Measurements from ENCODE around the gene VANGL2. TPM values are rescaled to one million over a fixed set of nuclear protein-coding genes. Genes with fewer than 3 reads are reported as not detected.
"Not testable (repeated sequence)": the region's sequence is repeated elsewhere in the genome, so short reads cannot be mapped to it uniquely, and the experiment has no call there.

VANGL2 gene
- total RNA-seq, 1 experiment from 2014 or later: 3.4 TPM

DNA sequence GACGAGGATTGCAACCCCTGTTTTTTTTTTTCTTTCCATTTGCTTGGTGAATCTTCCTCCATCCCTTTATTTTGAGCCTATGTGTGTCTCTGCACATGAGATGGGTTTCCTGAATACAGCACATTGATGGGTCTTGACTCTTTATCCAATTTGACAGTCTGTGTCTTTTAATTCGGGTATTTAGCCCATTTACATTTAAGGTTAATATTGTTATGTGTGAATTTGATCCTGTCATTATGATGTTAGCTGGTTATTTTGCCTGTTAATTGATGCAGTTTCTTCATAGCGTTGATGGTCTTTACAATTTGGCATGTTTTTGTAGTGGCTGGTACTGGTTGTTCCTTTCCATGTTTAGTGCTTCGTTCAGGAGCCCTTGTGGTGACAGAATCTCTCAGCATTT, 12.0 kb upstream of the VANGL2 start:
- DNase-seq; BruUV-seq (replicated peaks); H3K27ac Mint-ChIP-seq (ENCODE audit: unreplicated experiment); H3K9me3 Mint-ChIP-seq (ENCODE audit: unreplicated experiment); H3K36me3 Mint-ChIP-seq (ENCODE audit: insufficient read depth, unreplicated experiment); intact Hi-C loops (cut with micrococcal nuclease; ENCODE audit: unreplicated experiment); H3K4me3 ChIP-seq (ENCODE audit: low read depth, low read length); H3K4me3 Mint-ChIP-seq (ENCODE audit: unreplicated experiment); H3K27me3 ChIP-seq (replicated peaks; ENCODE audit: control insufficient read depth, insufficient read depth, low read length); H3K4me1 ChIP-seq; H3K4me1 Mint-ChIP-seq (ENCODE audit: low read depth, unreplicated experiment); POLR2A ChIA-PET; H3K9me3 ChIP-seq; CTCF ChIA-PET; H3K27me3 Mint-ChIP-seq (ENCODE audit: insufficient read depth, unreplicated experiment); H3K36me3 ChIP-seq (ENCODE audit: control insufficient read depth, insufficient read depth, low read length): not testable (repeated sequence)

DNA sequence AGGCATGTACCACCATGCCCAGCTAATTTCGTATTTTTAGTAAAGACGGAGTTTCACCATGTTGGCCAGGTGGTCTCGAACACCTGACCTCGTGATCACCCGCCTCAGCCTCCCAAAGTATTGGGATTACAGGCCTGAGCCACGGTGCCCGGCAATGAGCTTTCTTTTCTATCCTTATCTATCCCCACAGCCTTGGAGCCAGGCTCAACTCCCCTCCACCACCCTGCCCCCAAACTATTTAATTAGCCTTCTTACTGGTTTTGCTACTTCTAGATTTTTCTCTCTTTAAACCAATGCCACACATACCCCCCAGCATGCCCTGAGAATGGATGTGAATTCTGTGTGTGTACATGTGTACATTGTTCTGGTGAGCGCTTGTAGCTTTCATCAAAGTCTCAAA, 5.7 kb upstream of the VANGL2 start:
- ChIA-PET CTCF (no interaction called here), POLR2A (no interaction called here)
- H3K9me3 ChIP-seq: no peaks in the 10 kb centered on the region
- Mint-ChIP-seq H3K27me3 (ENCODE audit: insufficient read depth, unreplicated experiment) (peaks cover 6% of the 10 kb centered on the region), H3K27ac (ENCODE audit: unreplicated experiment) (no peak overlapping the region), H3K36me3 (ENCODE audit: insufficient read depth, unreplicated experiment) (no peaks in the 10 kb centered on the region), H3K4me1 (ENCODE audit: low read depth, unreplicated experiment) (no peaks in the 10 kb centered on the region), H3K9me3 (ENCODE audit: unreplicated experiment) (no peaks in the 10 kb centered on the region), H3K4me3 (ENCODE audit: unreplicated experiment) (no peak overlapping the region)
- no peak for DNase-seq
- no peaks in the 10 kb centered on the region for H3K36me3 ChIP-seq (ENCODE audit: control insufficient read depth, insufficient read depth, low read length)
- BruUV-seq (replicated peaks): no TSS peak
- no peaks in the 10 kb centered on the region for H3K4me1 ChIP-seq
- no peak for TF ChIP-seq CTCF (IDR thresholded peaks at IDR 0.05; ENCODE audit: insufficient read depth in 1 of 2, low read depth in 1 of 2, low read length in 1 of 2, severe bottlenecking in 1 of 2, unreplicated experiment in 1 of 2)
- no peak overlapping the region for H3K4me3 ChIP-seq (ENCODE audit: low read depth, low read length)
- intact Hi-C loops (cut with micrococcal nuclease; ENCODE audit: unreplicated experiment): no loop called here
- H3K27me3 ChIP-seq (replicated peaks; ENCODE audit: control insufficient read depth, insufficient read depth, low read length): no peaks in the 10 kb centered on the region

GRCh38 chr1:160397651-160398050, 2.7 kb upstream of the VANGL2 start:
- ChIA-PET POLR2A (no interaction called here), CTCF (no interaction called here)
- Mint-ChIP-seq H3K4me3 (ENCODE audit: unreplicated experiment) (no peak overlapping the region), H3K36me3 (ENCODE audit: insufficient read depth, unreplicated experiment) (no peaks in the 10 kb centered on the region), H3K9me3 (ENCODE audit: unreplicated experiment) (no peaks in the 10 kb centered on the region), H3K4me1 (ENCODE audit: low read depth, unreplicated experiment) (no peaks in the 10 kb centered on the region), H3K27me3 (ENCODE audit: insufficient read depth, unreplicated experiment) (peaks cover 6% of the 10 kb centered on the region), H3K27ac (ENCODE audit: unreplicated experiment) (no peak overlapping the region)
- no peak for DNase-seq
- Histone ChIP-seq H3K36me3 (ENCODE audit: control insufficient read depth, insufficient read depth, low read length) (no peaks in the 10 kb centered on the region), H3K4me1 (peaks cover 5% of the 10 kb centered on the region; the same call in 1 of the 2 replicates), H3K9me3 (no peaks in the 10 kb centered on the region), H3K27me3 (replicated peaks; ENCODE audit: control insufficient read depth, insufficient read depth, low read length) (no peaks in the 10 kb centered on the region), H3K4me3 (ENCODE audit: low read depth, low read length) (no peak overlapping the region)
- no peak for TF ChIP-seq CTCF (IDR thresholded peaks at IDR 0.05; ENCODE audit: insufficient read depth in 1 of 2, low read depth in 1 of 2, low read length in 1 of 2, severe bottlenecking in 1 of 2, unreplicated experiment in 1 of 2)
- no TSS peak for BruUV-seq (replicated peaks)
- intact Hi-C loops (cut with micrococcal nuclease; ENCODE audit: unreplicated experiment): no loop called here

- H3K27ac Mint-ChIP-seq (ENCODE audit: unreplicated experiment): no peak overlapping the region
Observed at GRCh38 chr1:160398823-160399222, 1.5 kb upstream of the VANGL2 start.

More at GRCh38 chr1:160398823-160399222, 1.5 kb upstream of the VANGL2 start:
- H3K4me3 ChIP-seq (ENCODE audit: low read depth, low read length): no peak overlapping the region
- Mint-ChIP-seq H3K4me1 (ENCODE audit: low read depth, unreplicated experiment) (no peaks in the 10 kb centered on the region), H3K27me3 (ENCODE audit: insufficient read depth, unreplicated experiment) (peaks cover 6% of the 10 kb centered on the region), H3K4me3 (ENCODE audit: unreplicated experiment) (peak overlapping the region; percentile 45), H3K36me3 (ENCODE audit: insufficient read depth, unreplicated experiment) (no peaks in the 10 kb centered on the region), H3K9me3 (ENCODE audit: unreplicated experiment) (no peaks in the 10 kb centered on the region)
- ChIA-PET CTCF (no interaction called here), POLR2A (no interaction called here)
- no peaks in the 10 kb centered on the region for H3K27me3 ChIP-seq (replicated peaks; ENCODE audit: control insufficient read depth, insufficient read depth, low read length)
- no peak for TF ChIP-seq CTCF (IDR thresholded peaks at IDR 0.05; ENCODE audit: insufficient read depth in 1 of 2, low read depth in 1 of 2, low read length in 1 of 2, severe bottlenecking in 1 of 2, unreplicated experiment in 1 of 2)
- H3K4me1 ChIP-seq: peaks cover 5% of the 10 kb centered on the region; the same call in 1 of the 2 replicates
- intact Hi-C loops (cut with micrococcal nuclease; ENCODE audit: unreplicated experiment): no loop called here
- no peaks in the 10 kb centered on the region for H3K36me3 ChIP-seq (ENCODE audit: control insufficient read depth, insufficient read depth, low read length)
- DNase-seq: no peak
- no peaks in the 10 kb centered on the region for H3K9me3 ChIP-seq
- no TSS peak for BruUV-seq (replicated peaks)

Measured in Caco-2 (cell line).